HEK293T (cell line): Measurements from ENCODE around the gene KIFC1.

Experiments used
- FOXA1 ChIP-seq: fragments of 450-650 bp; IDR thresholded peaks from 2 replicates; pipeline ENCODE4 v1.6.1; 2016; ENCODE audit warnings: mild to moderate bottlenecking
- FOXK2 ChIP-seq: fragments of 450-650 bp; IDR thresholded peaks from 2 replicates; pipeline ENCODE4 v1.6.1; 2016; ENCODE audit warnings: mild to moderate bottlenecking
- L3MBTL2 ChIP-seq: fragments of 450-650 bp; conservative IDR thresholded peaks from 2 replicates; pipeline ENCODE4 v1.6.1; 2016; ENCODE audit warnings: mild to moderate bottlenecking
- LEF1 ChIP-seq: fragments of 450-650 bp; IDR thresholded peaks from 2 replicates; pipeline ENCODE4 v1.6.1; 2017; ENCODE audit warnings: mild to moderate bottlenecking, borderline replicate concordance
- SP1 ChIP-seq: fragments of 450-650 bp; IDR thresholded peaks from 2 replicates; pipeline ENCODE4 v1.6.1; 2017
- TARDBP ChIP-seq: fragments of 450-650 bp; IDR thresholded peaks from 2 replicates; pipeline ENCODE4 v1.6.1; 2016
- ZNF384 ChIP-seq: fragments of 450-650 bp; IDR thresholded peaks from 2 replicates; pipeline ENCODE4 v1.6.1; 2016

GRCh38 chr6:33414592-33415271 is 23.1 kb downstream of the KIFC1 start:
- TF ChIP-seq ZNF384 (no peak), FOXA1 (no peak), SP1 (no peak), TARDBP (no peak), LEF1 (no peak), L3MBTL2 (no peak), FOXK2 (no peak)
